ENCODE measurements around the gene CCDC183. TPM values are rescaled to one million over a fixed set of nuclear protein-coding genes. Genes with fewer than 3 reads are reported as not detected.

CCDC183 gene
- total and polyA plus RNA-seq, 4 donors = 0.38 to 4.6 (median 2.2) TPM

DNA sequence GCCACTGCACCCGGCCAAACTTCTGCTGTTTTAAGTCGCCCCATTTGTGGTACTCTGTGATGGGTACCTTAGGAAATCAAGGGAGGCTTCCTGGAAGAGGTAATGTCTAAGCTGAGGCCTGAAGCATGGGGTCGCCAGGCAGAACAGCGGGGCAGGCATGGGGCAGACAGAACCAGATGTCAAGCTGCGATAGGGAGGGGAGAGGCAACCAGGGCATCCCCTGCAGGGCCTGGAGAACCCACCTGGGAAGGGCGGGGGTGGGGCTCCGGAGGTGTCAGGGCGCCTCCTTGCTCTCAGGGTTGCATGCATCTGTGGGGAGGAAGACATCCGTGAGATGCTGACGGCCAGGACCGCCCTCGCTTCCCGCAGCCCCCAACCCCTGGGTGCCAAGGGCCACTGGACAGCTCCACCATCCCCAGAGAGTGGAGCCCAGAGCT, 34.6 kb upstream of the CCDC183 start:
- Histone ChIP-seq H3K27me3 (ENCODE audit: control insufficient read depth in 3 of 3, insufficient read depth in 3 of 3, low read length in 2 of 3) (no peaks in the 10 kb centered on the region), H3K4me1 (ENCODE audit: control insufficient read depth in 5 of 5, insufficient read depth in 5 of 5, low read length in 5 of 5) (peaks cover 0 to 3% (median 0%) of the 10 kb centered on the region in 5 donors), H3K9me3 (ENCODE audit: control insufficient read depth in 4 of 4, insufficient read depth in 3 of 4, low read length in 3 of 4) (no peaks in the 10 kb centered on the region), H3K4me3 (no peak overlapping the region), H3K9ac (ENCODE audit: insufficient read depth in 1 of 2, low read length in 2 of 2) (no peak overlapping the region), H3K27ac (ENCODE audit: low read depth in 1 of 2, low read length in 1 of 2) (no peak overlapping the region), H3K36me3 (ENCODE audit: control insufficient read depth in 4 of 4, insufficient read depth in 4 of 4, low read length in 4 of 4) (no peaks in the 10 kb centered on the region)
- ATAC-seq (ENCODE audit: insufficient read depth, low FRiP score) = no peak
- DNase-seq = no peak
- 82 to 90% methylated on average over 12 to 13 of the region's 13 CpGs for WGBS, 2 donors
- TF ChIP-seq, protein P1, sequence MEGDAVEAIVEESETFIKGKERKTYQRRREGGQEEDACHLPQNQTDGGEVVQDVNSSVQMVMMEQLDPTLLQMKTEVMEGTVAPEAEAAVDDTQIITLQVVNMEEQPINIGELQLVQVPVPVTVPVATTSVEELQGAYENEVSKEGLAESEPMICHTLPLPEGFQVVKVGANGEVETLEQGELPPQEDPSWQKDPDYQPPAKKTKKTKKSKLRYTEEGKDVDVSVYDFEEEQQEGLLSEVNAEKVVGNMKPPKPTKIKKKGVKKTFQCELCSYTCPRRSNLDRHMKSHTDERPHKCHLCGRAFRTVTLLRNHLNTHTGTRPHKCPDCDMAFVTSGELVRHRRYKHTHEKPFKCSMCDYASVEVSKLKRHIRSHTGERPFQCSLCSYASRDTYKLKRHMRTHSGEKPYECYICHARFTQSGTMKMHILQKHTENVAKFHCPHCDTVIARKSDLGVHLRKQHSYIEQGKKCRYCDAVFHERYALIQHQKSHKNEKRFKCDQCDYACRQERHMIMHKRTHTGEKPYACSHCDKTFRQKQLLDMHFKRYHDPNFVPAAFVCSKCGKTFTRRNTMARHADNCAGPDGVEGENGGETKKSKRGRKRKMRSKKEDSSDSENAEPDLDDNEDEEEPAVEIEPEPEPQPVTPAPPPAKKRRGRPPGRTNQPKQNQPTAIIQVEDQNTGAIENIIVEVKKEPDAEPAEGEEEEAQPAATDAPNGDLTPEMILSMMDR (IDR thresholded peaks at IDR 0.05; ENCODE audit: control extremely low read depth, extremely low read depth) = no peak

DNA sequence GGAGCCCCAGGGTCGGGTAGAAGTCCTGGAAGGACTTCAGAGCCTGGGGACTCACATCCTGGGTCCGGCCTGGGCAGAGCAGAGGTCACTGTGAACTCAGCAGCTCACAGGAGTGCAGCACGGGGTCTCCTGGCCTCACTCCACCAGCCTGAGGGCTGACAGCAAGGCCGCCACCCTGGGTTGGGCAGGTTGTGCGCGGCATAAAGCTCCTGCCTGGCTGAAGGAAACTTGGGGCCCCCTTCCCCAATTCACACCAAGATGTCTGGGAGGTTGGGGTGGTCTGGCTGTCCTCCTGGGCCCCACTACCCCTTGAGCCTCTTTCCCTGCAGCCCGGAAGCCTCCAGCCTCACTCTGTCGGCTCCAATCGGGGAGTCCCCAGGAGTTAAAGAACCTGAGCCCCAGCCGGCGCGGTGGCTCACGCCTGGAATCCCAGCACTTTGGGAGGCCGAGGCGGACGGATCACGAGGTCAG, 33.9 kb upstream of the CCDC183 start:
- no peaks in the 10 kb centered on the region for H3K27me3 ChIP-seq (ENCODE audit: control insufficient read depth in 3 of 3, insufficient read depth in 3 of 3, low read length in 2 of 3)
- ATAC-seq (ENCODE audit: insufficient read depth, low FRiP score) (no peak), DNase-seq (no peak)
- no peaks in the 10 kb centered on the region for H3K9me3 ChIP-seq (ENCODE audit: control insufficient read depth in 4 of 4, insufficient read depth in 3 of 4, low read length in 3 of 4)
- TF ChIP-seq, protein P1 (IDR thresholded peaks at IDR 0.05; ENCODE audit: control extremely low read depth, extremely low read depth) = no peak
- peaks cover 0 to 3% (median 0%) of the 10 kb centered on the region in 5 donors for H3K4me1 ChIP-seq (ENCODE audit: control insufficient read depth in 5 of 5, insufficient read depth in 5 of 5, low read length in 5 of 5)
- no peak overlapping the region for H3K9ac ChIP-seq (ENCODE audit: insufficient read depth in 1 of 2, low read length in 2 of 2)
- no peak overlapping the region for H3K4me3 ChIP-seq
- H3K36me3 ChIP-seq (ENCODE audit: control insufficient read depth in 4 of 4, insufficient read depth in 4 of 4, low read length in 4 of 4) = no peaks in the 10 kb centered on the region
- no peak overlapping the region for H3K27ac ChIP-seq (ENCODE audit: low read depth in 1 of 2, low read length in 1 of 2)
- 83 to 86% methylated on average over 16 to 17 of the region's 17 CpGs for WGBS, 2 donors

DNA sequence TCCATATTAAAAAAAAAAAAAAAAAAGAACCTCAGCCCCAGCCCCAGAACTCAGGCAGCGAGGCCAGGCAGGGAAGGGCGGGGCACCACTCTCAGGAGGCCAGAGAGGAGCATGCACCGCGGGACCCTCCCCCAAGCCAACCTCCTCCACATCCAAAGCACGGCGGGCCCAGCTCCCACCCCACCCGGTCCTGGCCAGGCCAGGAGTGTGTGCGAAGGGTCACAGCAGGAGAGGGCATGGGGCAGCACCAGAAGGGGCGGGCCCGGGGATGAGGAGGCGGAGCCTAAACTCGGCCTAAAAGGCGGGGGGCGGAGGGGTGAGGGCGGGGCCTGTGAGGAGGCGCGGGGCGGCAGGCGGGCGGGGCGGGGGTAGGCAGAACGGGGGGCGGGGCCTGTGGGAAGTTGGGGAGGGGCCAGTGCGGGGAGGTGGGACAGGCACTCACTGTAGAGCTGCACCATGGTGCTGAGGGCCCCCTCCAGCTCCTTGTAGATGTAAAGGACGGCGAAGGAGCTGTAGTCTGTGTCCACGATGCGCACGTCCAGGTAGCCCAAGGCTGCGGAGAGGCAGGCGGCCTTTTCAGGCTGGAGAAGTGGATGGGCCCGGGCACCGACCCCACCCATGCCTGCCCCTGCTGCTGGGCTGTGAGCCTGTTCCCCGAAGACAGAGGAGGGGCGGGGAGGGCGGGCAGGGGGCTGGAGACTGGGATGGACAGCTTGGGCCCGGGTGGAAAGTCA, 33.1 kb upstream of the CCDC183 start:
- Histone ChIP-seq H3K27me3 (ENCODE audit: control insufficient read depth in 3 of 3, insufficient read depth in 3 of 3, low read length in 2 of 3) (peaks cover 0 to 3% (median 0%) of the 10 kb centered on the region in 3 donors), H3K27ac (ENCODE audit: low read depth in 1 of 2, low read length in 1 of 2) (no peak overlapping the region), H3K9ac (ENCODE audit: insufficient read depth in 1 of 2, low read length in 2 of 2) (no peak overlapping the region), H3K9me3 (ENCODE audit: control insufficient read depth in 4 of 4, insufficient read depth in 3 of 4, low read length in 3 of 4) (no peaks in the 10 kb centered on the region), H3K36me3 (ENCODE audit: control insufficient read depth in 4 of 4, insufficient read depth in 4 of 4, low read length in 4 of 4) (no peaks in the 10 kb centered on the region), H3K4me1 (ENCODE audit: control insufficient read depth in 5 of 5, insufficient read depth in 5 of 5, low read length in 5 of 5) (peaks cover 0 to 2% (median 0%) of the 10 kb centered on the region in 5 donors), H3K4me3 (no peak overlapping the region)
- TF ChIP-seq, protein P1 (IDR thresholded peaks at IDR 0.05; ENCODE audit: control extremely low read depth, extremely low read depth) = no peak
- DNase-seq (peak; percentile 11 to 55 (median 20)), ATAC-seq (ENCODE audit: insufficient read depth, low FRiP score) (no peak)
- 19 to 22% methylated on average over 20 to 37 of the region's 37 CpGs for WGBS, 2 donors

Measured in lung (tissue), 12 donors.